ENCODE data around the gene STAG3.

GRCh38 chr7:100142461-100142860, 35.3 kb upstream of the STAG3 start:
- no peak for TF ChIP-seq CTCF (IDR thresholded peaks at IDR 0.05)
- no peak for TF ChIP-seq POLR2A (IDR thresholded peaks at IDR 0.05)
